Measurements from ENCODE around the gene BMP7. TPM values are rescaled to one million over a fixed set of nuclear protein-coding genes. Genes with fewer than 3 reads are reported as not detected.

The BMP7 gene
- total RNA-seq, 3 donors from 2014 or later (not counting 1 experiment from before 2014, with no cell fraction given), result not detected

- no peak overlapping the region for H3K27ac Mint-ChIP-seq
- TF ChIP-seq, protein P1, sequence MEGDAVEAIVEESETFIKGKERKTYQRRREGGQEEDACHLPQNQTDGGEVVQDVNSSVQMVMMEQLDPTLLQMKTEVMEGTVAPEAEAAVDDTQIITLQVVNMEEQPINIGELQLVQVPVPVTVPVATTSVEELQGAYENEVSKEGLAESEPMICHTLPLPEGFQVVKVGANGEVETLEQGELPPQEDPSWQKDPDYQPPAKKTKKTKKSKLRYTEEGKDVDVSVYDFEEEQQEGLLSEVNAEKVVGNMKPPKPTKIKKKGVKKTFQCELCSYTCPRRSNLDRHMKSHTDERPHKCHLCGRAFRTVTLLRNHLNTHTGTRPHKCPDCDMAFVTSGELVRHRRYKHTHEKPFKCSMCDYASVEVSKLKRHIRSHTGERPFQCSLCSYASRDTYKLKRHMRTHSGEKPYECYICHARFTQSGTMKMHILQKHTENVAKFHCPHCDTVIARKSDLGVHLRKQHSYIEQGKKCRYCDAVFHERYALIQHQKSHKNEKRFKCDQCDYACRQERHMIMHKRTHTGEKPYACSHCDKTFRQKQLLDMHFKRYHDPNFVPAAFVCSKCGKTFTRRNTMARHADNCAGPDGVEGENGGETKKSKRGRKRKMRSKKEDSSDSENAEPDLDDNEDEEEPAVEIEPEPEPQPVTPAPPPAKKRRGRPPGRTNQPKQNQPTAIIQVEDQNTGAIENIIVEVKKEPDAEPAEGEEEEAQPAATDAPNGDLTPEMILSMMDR (IDR thresholded peaks at IDR 0.05), result no peak
- no peaks in the 10 kb centered on the region for H3K9me3 ChIP-seq (ENCODE audit: control insufficient read depth, insufficient read depth, low read length)
- H3K4me1 ChIP-seq (ENCODE audit: control insufficient read depth, insufficient read depth, low read length), result no peaks in the 10 kb centered on the region
- 35% methylated on average over 11 of the region's 14 CpGs for WGBS (ENCODE audit: insufficient coverage)
- H3K9me3 Mint-ChIP-seq, result no peaks in the 10 kb centered on the region
- ATAC-seq (no peak), DNase-seq (no peak)
- no peaks in the 10 kb centered on the region for H3K4me1 Mint-ChIP-seq
- H3K36me3 ChIP-seq (ENCODE audit: control insufficient read depth, insufficient read depth, low read length), result no peaks in the 10 kb centered on the region
- H3K27me3 ChIP-seq (ENCODE audit: control insufficient read depth, insufficient read depth, low read length), result no peaks in the 10 kb centered on the region
- no peaks in the 10 kb centered on the region for H3K36me3 Mint-ChIP-seq
- H3K27me3 Mint-ChIP-seq (ENCODE audit: low read depth in 2 of 2), result peaks cover 15 to 37% of the 10 kb centered on the region in 2 donors
- intact Hi-C loops (cut with micrococcal nuclease), result no loop called here
- H3K27ac ChIP-seq (ENCODE audit: low read length), result no peak overlapping the region
- H3K4me3 ChIP-seq (ENCODE audit: low read length), result no peak overlapping the region
- no peak overlapping the region for H3K4me3 Mint-ChIP-seq
Measured at GRCh38 chr20:57133926-57134650, 132.4 kb downstream of the BMP7 start.

- Mint-ChIP-seq H3K27ac (no peak overlapping the region), H3K4me3 (no peak overlapping the region), H3K36me3 (no peaks in the 10 kb centered on the region), H3K4me1 (no peaks in the 10 kb centered on the region), H3K9me3 (no peaks in the 10 kb centered on the region), H3K27me3 (ENCODE audit: low read depth in 2 of 2) (peaks cover 15 to 35% of the 10 kb centered on the region in 2 donors)
- ATAC-seq, result no peak
- H3K4me3 ChIP-seq (ENCODE audit: low read length), result no peak overlapping the region
- H3K27ac ChIP-seq (ENCODE audit: low read length), result no peak overlapping the region
- TF ChIP-seq, protein P1 (IDR thresholded peaks at IDR 0.05), result no peak
- intact Hi-C loops (cut with micrococcal nuclease), result no loop called here
- 79% methylated on average over 13 of the region's 13 CpGs for WGBS (ENCODE audit: insufficient coverage)
- no peaks in the 10 kb centered on the region for H3K27me3 ChIP-seq (ENCODE audit: control insufficient read depth, insufficient read depth, low read length)
- H3K4me1 ChIP-seq (ENCODE audit: control insufficient read depth, insufficient read depth, low read length), result no peaks in the 10 kb centered on the region
- DNase-seq, result no peak
- no peaks in the 10 kb centered on the region for H3K9me3 ChIP-seq (ENCODE audit: control insufficient read depth, insufficient read depth, low read length)
- H3K36me3 ChIP-seq (ENCODE audit: control insufficient read depth, insufficient read depth, low read length), result no peaks in the 10 kb centered on the region
Measured at GRCh38 chr20:57131601-57132391, 134.6 kb downstream of the BMP7 start.

DNA sequence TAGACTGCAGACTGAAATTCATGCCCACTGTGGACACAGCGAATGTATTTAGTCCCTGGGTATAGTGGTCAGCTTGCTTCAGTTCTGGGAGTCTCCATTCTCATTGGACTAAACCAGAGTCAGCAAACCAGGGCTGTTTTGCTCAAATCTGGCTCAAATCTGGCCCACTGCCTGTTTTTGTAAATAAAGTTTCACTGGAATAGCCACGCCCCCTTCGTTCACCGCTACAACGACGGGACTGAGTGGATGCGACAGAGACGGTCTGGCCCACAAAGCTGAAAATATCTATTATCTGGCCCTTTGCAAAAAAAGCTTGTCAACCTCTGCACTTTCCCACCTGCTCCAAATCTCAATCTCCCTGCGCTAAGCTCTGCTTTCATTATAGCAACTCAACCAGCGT lies 135.4 kb downstream of the BMP7 start:
- no peaks in the 10 kb centered on the region for H3K4me1 Mint-ChIP-seq
- intact Hi-C loops (cut with micrococcal nuclease), result no loop called here
- DNase-seq (no peak), ATAC-seq (no peak)
- no peaks in the 10 kb centered on the region for H3K4me1 ChIP-seq (ENCODE audit: control insufficient read depth, insufficient read depth, low read length)
- H3K27ac Mint-ChIP-seq, result no peak overlapping the region
- TF ChIP-seq, protein P1 (IDR thresholded peaks at IDR 0.05), result no peak
- H3K27ac ChIP-seq (ENCODE audit: low read length), result no peak overlapping the region
- no peaks in the 10 kb centered on the region for H3K36me3 ChIP-seq (ENCODE audit: control insufficient read depth, insufficient read depth, low read length)
- H3K9me3 ChIP-seq (ENCODE audit: control insufficient read depth, insufficient read depth, low read length), result no peaks in the 10 kb centered on the region
- no peaks in the 10 kb centered on the region for H3K9me3 Mint-ChIP-seq
- no peak overlapping the region for H3K4me3 Mint-ChIP-seq
- peaks cover 15 to 30% of the 10 kb centered on the region in 2 donors for H3K27me3 Mint-ChIP-seq (ENCODE audit: low read depth in 2 of 2)
- no peaks in the 10 kb centered on the region for H3K36me3 Mint-ChIP-seq
- WGBS (ENCODE audit: insufficient coverage), result 90% methylated on average over 10 of the region's 10 CpGs
- H3K27me3 ChIP-seq (ENCODE audit: control insufficient read depth, insufficient read depth, low read length), result no peaks in the 10 kb centered on the region
- H3K4me3 ChIP-seq (ENCODE audit: low read length), result no peak overlapping the region

Data from natural killer cell (primary cell).